ENCODE measurements around the gene LLCFC1.

DNA sequence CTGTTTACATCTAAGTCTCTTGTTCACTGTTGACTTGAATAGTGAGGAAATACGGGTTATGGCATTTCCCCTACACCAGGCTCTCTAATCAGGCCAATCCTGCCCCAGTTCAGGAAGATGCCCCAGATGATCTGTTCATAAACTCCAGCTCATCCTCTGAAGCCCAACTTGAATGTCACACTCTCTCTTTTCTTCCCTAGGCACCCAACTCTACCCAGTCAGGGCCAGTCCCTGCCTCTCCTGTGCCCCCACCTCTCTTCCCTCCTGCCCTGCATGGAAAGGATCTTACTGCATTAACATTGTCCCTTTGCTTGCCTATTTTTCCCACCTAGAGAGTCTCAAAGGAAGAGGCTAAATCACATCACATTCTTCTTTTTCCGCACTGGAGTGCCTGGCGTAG, 43.1 kb upstream of the LLCFC1 start:
- TF ChIP-seq, protein P1, sequence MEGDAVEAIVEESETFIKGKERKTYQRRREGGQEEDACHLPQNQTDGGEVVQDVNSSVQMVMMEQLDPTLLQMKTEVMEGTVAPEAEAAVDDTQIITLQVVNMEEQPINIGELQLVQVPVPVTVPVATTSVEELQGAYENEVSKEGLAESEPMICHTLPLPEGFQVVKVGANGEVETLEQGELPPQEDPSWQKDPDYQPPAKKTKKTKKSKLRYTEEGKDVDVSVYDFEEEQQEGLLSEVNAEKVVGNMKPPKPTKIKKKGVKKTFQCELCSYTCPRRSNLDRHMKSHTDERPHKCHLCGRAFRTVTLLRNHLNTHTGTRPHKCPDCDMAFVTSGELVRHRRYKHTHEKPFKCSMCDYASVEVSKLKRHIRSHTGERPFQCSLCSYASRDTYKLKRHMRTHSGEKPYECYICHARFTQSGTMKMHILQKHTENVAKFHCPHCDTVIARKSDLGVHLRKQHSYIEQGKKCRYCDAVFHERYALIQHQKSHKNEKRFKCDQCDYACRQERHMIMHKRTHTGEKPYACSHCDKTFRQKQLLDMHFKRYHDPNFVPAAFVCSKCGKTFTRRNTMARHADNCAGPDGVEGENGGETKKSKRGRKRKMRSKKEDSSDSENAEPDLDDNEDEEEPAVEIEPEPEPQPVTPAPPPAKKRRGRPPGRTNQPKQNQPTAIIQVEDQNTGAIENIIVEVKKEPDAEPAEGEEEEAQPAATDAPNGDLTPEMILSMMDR (IDR thresholded peaks at IDR 0.05), result no peak
- TF ChIP-seq EP300 (IDR thresholded peaks at IDR 0.05), result no peak

All from sigmoid colon (tissue), 4 donors.